ENCODE data around the gene ANXA2R. TPM values are rescaled to one million over a fixed set of nuclear protein-coding genes. Genes with fewer than 3 reads are reported as not detected.

Gene ANXA2R
- total and polyA plus RNA-seq, 9 of the 15 experiments (the other 6 are each of a cell fraction or from before 2014, with no cell fraction given), result 2.1 to 4.8 (median 3.4) TPM

GRCh38 chr5:42994555-42995359, 45.4 kb downstream of the ANXA2R start (continued):
- TF ChIP-seq REST (IDR thresholded peaks at IDR 0.05; ENCODE audit: borderline replicate concordance) (peak; percentile 60; the same call in 1 of the 2 replicates), REST (CRISPR knock-in tag; IDR thresholded peaks at IDR 0.05; ENCODE audit: low read depth) (no peak), FOS (IDR thresholded peaks at IDR 0.05; ENCODE audit: extremely low read depth, insufficient read length) (no peak), TEAD1 (CRISPR knock-in tag; IDR thresholded peaks at IDR 0.05) (peak in 1 of 2 experiments; percentile 68; a peak in 3 of 4 replicates), NFXL1 (CRISPR knock-in tag; IDR thresholded peaks at IDR 0.05) (no peak), GABPB1 (CRISPR knock-in tag; IDR thresholded peaks at IDR 0.05) (peak; percentile 57; the same call in 1 of the 2 replicates), PHF20 (IDR thresholded peaks at IDR 0.05; ENCODE audit: partially characterized antibody) (peak; percentile 40), FOXJ2 (tag; IDR thresholded peaks at IDR 0.05) (no peak), ETS1 (conservative IDR thresholded peaks at IDR 0.05; ENCODE audit: control insufficient read depth, low read depth, low read length) (peak; percentile 60; the same call in 1 of the 2 replicates), RBBP5 (IDR thresholded peaks at IDR 0.05; ENCODE audit: borderline replicate concordance, insufficient read depth, low read length, poor library complexity, severe bottlenecking) (peak; percentile 90), NUFIP1 (IDR thresholded peaks at IDR 0.05; ENCODE audit: partially characterized antibody) (peak; percentile 32), PML (IDR thresholded peaks at IDR 0.05; ENCODE audit: low read length) (0 out of 2 replicates have a peak, but pooled peaks have one; percentile 31), CBFA2T2 (conservative IDR thresholded peaks at IDR 0.05) (no peak), POLR2B (IDR thresholded peaks at IDR 0.05; ENCODE audit: low read depth, partially characterized antibody) (peak; percentile 51), ZNF124 (CRISPR knock-in tag; IDR thresholded peaks at IDR 0.05) (no peak), ZNF79 (CRISPR knock-in tag; IDR thresholded peaks at IDR 0.05; ENCODE audit: low read depth) (no peak), CBX3 (IDR thresholded peaks at IDR 0.05; ENCODE audit: borderline replicate concordance in 1 of 2, low read length in 2 of 2) (peak in 1 of 2 experiments; percentile 67; a peak in 2 of 3 replicates), EP400 (IDR thresholded peaks at IDR 0.05) (peak; percentile 66), FOXK2 (conservative IDR thresholded peaks at IDR 0.05 in 1 of 2, IDR thresholded peaks at IDR 0.05 in 1 of 2; ENCODE audit: low read depth in 2 of 2) (peak; percentile 52 to 56; a peak in 3 of 4 replicates), ZSCAN29 (IDR thresholded peaks at IDR 0.05) (peak; percentile 90)

Data from K562 (cell line).